GM20000 (cell line): ENCODE results near the gene CUX1.

Experiments
- DNase-seq: peaks from one replicate; pipeline ENCODE4 v3.0.0; 2012; ENCODE audit warnings: low spot score
- CTCF ChIP-seq: IDR thresholded peaks from 2 replicates; pipeline ENCODE4 v1.5.1; 2012; ENCODE audit warnings: mild to moderate bottlenecking, control low read depth; ENCODE audit errors: extremely low read depth, missing control alignments

CUX1 gene

GRCh38 chr7:101779267-101779666, 38.2 kb upstream of the CUX1 start:
- DNase-seq: no peak
- no peak for TF ChIP-seq CTCF

GRCh38 chr7:101780281-101780680, 37.1 kb upstream of the CUX1 start:
- no peak for DNase-seq
- TF ChIP-seq CTCF: no peak

- TF ChIP-seq CTCF: no peak
- DNase-seq: no peak
Observed at GRCh38 chr7:101781439-101781838, 36.0 kb upstream of the CUX1 start.

- DNase-seq: no peak
- no peak for TF ChIP-seq CTCF
Observed at GRCh38 chr7:101782476-101782875, 35.0 kb upstream of the CUX1 start.

GRCh38 chr7:101782896-101783295, 34.5 kb upstream of the CUX1 start:
- no peak for TF ChIP-seq CTCF
- no peak for DNase-seq

- no peak for DNase-seq
- TF ChIP-seq CTCF: no peak
Observed at GRCh38 chr7:101783381-101784181, 33.8 kb upstream of the CUX1 start.

- no peak for DNase-seq
- no peak for TF ChIP-seq CTCF
Observed at GRCh38 chr7:101784292-101785127, 32.9 kb upstream of the CUX1 start.
